ENCODE results near the gene HOMER1.

- no peak for TF ChIP-seq CTCF (IDR thresholded peaks at IDR 0.05; ENCODE audit: insufficient read depth, low read length, poor library complexity, severe bottlenecking)
- no peak for TF ChIP-seq EZH2phosphoT487 (conservative IDR thresholded peaks at IDR 0.05; ENCODE audit: low read length)
Observed at GRCh38 chr5:79488775-79489174, 25.2 kb downstream of the HOMER1 start.

Data from SU-DHL-6 (cell line).